ENCODE data around the gene NUMB. TPM values are rescaled to one million over a fixed set of nuclear protein-coding genes. Genes with fewer than 3 reads are reported as not detected.

Gene NUMB
- total RNA-seq, 4 donors from 2014 or later: 49.2 to 63.4 (median 50.7) TPM

DNA sequence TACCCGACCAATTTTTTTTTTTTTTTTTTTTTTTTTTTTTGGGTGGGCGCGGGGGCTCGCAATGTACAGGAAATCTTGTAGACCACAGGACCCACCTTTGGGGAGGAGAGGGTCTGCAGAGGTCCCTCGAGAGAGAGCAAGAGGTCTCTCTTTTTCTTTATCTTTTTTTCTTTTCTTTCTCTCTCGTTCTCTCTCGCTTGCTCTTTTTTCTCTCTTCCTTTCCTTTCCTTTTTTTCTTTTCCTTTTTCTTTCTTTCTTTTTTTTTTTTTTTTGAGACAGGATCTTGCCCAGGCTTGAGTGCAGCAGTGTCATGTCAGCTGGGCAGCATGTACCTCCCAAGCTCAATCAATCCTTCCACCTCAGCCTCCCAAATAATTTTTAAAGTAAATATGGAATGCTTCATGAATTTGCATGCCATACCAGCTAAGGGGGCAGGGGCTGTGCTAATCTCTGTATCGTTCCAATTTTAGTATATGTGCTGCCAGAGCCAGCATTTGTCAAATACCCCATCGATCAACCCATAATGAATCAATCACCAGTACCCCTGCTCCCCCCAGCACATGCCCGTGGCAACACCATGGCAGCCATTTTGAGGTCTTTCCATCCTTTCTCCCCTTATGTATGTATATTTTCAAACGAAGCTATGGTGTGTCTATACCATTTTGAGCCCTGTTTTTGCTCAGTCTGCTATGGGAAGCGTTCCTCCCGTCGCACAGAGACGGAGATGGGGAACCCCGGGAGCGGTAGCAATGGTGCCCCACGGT lies 211.8 kb downstream of the NUMB start:
- H3K36me3 ChIP-seq: peaks cover 0 to 40% (median 13%) of the 10 kb centered on the region in 4 donors
- H3K9me3 ChIP-seq: no peaks in the 10 kb centered on the region
- peak overlapping the region; percentile 46 to 63 (median 50) for H3K4me3 ChIP-seq
- no peak overlapping the region for H3K27ac ChIP-seq (replicated peaks in 1 of 4)
- no peak for TF ChIP-seq POLR2AphosphoS5 (IDR thresholded peaks at IDR 0.05)
- no peak for TF ChIP-seq POLR2A (IDR thresholded peaks at IDR 0.05; ENCODE audit: low read depth)
- TF ChIP-seq, protein P1, sequence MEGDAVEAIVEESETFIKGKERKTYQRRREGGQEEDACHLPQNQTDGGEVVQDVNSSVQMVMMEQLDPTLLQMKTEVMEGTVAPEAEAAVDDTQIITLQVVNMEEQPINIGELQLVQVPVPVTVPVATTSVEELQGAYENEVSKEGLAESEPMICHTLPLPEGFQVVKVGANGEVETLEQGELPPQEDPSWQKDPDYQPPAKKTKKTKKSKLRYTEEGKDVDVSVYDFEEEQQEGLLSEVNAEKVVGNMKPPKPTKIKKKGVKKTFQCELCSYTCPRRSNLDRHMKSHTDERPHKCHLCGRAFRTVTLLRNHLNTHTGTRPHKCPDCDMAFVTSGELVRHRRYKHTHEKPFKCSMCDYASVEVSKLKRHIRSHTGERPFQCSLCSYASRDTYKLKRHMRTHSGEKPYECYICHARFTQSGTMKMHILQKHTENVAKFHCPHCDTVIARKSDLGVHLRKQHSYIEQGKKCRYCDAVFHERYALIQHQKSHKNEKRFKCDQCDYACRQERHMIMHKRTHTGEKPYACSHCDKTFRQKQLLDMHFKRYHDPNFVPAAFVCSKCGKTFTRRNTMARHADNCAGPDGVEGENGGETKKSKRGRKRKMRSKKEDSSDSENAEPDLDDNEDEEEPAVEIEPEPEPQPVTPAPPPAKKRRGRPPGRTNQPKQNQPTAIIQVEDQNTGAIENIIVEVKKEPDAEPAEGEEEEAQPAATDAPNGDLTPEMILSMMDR (IDR thresholded peaks at IDR 0.05): no peak
- no peak for TF ChIP-seq EP300 (IDR thresholded peaks at IDR 0.05)
- intact Hi-C loops (cut with DNase I): no loop called here
- no peaks in the 10 kb centered on the region for H3K27me3 ChIP-seq
- H3K4me1 ChIP-seq: peaks cover 3 to 27% (median 20%) of the 10 kb centered on the region in 4 donors
- WGBS: 69% methylated on average over 18 of the region's 18 CpGs
- no peak for DNase-seq (ENCODE audit: extremely low spot score)

DNA sequence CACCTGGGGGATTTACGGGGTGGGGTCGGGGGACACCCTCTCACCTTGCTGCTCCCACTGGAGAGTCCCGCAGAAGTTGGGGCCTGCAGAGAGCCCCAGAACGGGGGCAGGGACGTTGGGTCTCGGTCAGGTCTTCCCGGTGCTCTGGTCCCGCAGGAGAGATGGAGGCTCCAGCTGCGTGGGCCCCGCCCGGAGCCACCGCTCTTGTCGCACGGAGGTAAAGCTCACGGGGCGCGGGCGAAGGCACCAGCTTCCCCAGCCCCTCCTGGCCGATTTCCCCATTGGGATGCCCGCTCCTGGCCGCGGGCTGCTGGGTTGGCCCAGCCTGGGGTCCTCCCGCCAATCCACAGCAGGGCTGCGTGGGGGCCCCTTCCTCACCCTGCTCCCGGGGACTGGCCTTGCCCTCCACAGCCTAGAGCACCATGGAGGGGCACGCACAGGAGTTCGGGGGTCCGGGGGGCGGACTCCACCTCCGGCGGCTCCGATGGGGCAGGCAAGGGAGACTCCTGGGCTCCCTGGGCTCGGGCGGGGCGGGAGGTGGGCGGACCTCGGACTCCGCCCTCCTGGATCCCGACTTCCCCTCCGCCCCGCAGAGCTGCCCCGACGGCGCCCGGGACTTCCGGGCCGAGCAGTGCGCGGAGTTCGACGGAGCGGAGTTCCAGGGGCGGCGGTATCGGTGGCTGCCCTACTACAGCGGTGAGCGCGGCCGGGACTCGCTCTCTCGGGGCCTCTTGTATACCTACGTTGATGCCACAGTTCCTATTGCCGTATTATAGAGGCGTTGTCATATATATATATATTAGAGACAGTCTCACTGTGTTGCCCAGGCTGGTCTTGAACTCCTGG lies 212.6 kb downstream of the NUMB start:
- 42% methylated on average over 25 of the region's 64 CpGs for WGBS
- peak overlapping the region; percentile 46 to 63 (median 50) for H3K4me3 ChIP-seq
- TF ChIP-seq POLR2AphosphoS5 (IDR thresholded peaks at IDR 0.05) (peak in 1 of 2 donors; percentile 17), POLR2A (IDR thresholded peaks at IDR 0.05; ENCODE audit: low read depth) (no peak)
- H3K9me3 ChIP-seq: no peaks in the 10 kb centered on the region
- H3K27me3 ChIP-seq: peaks cover 0 to 2% (median 0%) of the 10 kb centered on the region in 4 donors
- no peak for DNase-seq (ENCODE audit: extremely low spot score)
- H3K27ac ChIP-seq (replicated peaks in 1 of 4): no peak overlapping the region
- intact Hi-C loops (cut with DNase I): no loop called here
- peaks cover 3 to 36% (median 29%) of the 10 kb centered on the region in 4 donors for H3K4me1 ChIP-seq
- H3K36me3 ChIP-seq: peaks cover 0 to 32% (median 9%) of the 10 kb centered on the region in 4 donors

DNA sequence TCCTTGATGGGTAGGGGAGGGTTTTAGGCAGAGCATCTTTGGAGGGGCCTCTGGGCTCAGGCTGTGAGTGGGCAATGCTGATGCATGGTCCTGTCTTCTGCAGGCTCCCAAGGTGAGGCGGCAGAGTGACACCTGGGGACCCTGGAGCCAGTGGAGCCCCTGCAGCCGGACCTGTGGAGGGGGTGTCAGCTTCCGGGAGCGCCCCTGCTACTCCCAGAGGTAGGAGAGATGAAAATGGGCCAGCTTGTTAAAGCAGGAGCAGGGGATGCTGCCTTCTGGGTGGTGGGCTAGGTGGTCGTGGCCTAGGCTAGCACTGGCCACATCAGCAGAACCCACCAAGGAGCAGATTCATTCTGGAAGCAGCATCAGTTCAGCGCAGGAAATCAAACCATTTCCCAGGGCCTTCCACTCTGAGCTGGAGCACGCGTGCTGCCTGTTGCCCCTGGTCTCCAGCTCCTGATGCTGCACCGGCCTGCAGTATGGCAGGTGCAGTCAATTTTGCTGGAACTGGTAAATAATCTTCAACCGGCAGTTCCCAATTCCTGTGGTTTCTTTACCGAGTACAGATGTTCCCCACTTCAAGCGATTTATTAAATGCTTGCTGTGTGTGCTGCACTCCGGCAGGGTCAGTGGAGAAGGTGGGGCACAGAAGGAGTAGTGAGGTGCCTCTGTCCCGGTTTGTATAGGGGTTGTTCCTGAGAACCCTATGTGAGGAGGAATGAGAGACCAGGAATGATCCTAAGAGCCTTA lies 213.6 kb downstream of the NUMB start:
- Histone ChIP-seq H3K4me1 (peaks cover 6 to 46% (median 39%) of the 10 kb centered on the region in 4 donors), H3K4me3 (no peak overlapping the region), H3K27me3 (peaks cover 0 to 2% (median 0%) of the 10 kb centered on the region in 4 donors), H3K27ac (replicated peaks in 1 of 4) (no peak overlapping the region), H3K9me3 (no peaks in the 10 kb centered on the region), H3K36me3 (peaks cover 0 to 22% (median 8%) of the 10 kb centered on the region in 4 donors)
- TF ChIP-seq, protein P1 (IDR thresholded peaks at IDR 0.05): no peak
- TF ChIP-seq EP300 (IDR thresholded peaks at IDR 0.05) (no peak), POLR2A (IDR thresholded peaks at IDR 0.05; ENCODE audit: low read depth) (no peak), POLR2AphosphoS5 (IDR thresholded peaks at IDR 0.05) (no peak)
- intact Hi-C loops (cut with DNase I): no loop called here
- WGBS: 85% methylated on average over 10 of the region's 14 CpGs
- DNase-seq (ENCODE audit: extremely low spot score): no peak

DNA sequence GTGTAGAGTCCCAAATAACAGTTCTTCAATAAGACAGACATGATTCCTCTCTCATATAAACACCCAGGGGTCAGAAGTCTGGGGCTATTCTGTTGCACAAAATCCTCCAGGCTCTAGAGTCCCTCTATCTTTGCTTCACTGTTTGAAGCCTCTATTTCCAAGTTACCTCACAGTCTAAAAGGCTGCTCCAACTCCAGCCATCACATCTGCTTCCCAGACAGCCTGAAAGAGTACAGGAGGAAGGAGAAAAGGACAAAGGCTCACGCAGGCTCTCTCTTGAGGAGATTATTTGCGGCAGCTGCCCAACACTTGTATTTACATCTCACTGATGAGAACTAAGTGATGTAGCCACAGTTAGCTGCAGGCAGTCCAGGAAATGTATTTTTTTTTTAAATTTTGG lies 214.6 kb downstream of the NUMB start:
- DNase-seq (ENCODE audit: extremely low spot score): no peak
- H3K27ac ChIP-seq (replicated peaks in 1 of 4): no peak overlapping the region
- H3K4me3 ChIP-seq: no peak overlapping the region
- no peaks in the 10 kb centered on the region for H3K9me3 ChIP-seq
- intact Hi-C loops (cut with DNase I): no loop called here
- H3K4me1 ChIP-seq: peaks cover 16 to 55% (median 49%) of the 10 kb centered on the region in 4 donors
- TF ChIP-seq POLR2AphosphoS5 (IDR thresholded peaks at IDR 0.05): no peak
- no peak for TF ChIP-seq POLR2A (IDR thresholded peaks at IDR 0.05; ENCODE audit: low read depth)
- TF ChIP-seq, protein P1 (IDR thresholded peaks at IDR 0.05): no peak
- no peak for TF ChIP-seq EP300 (IDR thresholded peaks at IDR 0.05)
- peaks cover 0 to 20% (median 8%) of the 10 kb centered on the region in 4 donors for H3K36me3 ChIP-seq
- WGBS: 100% methylated on average over 2 of the region's 2 CpGs
- H3K27me3 ChIP-seq: peaks cover 0 to 2% (median 0%) of the 10 kb centered on the region in 4 donors

Measured in esophagus muscularis mucosa (tissue), 4 donors.